22Rv1 (cell line): ENCODE measurements around the gene NACC1.
A peak's percentile ranks its signal among the peaks of the same experiment; 100 is the strongest.

ENCODE experiments used
- H3K27ac ChIP-seq: fragments of 450-650 bp; 2 replicates; pipeline ENCODE4 v1.5.1; 2017
- ZFX ChIP-seq: fragments of 450-650 bp; IDR thresholded peaks from 2 replicates; pipeline ENCODE4 v1.6.1; 2017; ENCODE audit warnings: antibody characterized with exemption, borderline replicate concordance
- TF ChIP-seq, protein P1 (sequence below): fragments of 450-650 bp; IDR thresholded peaks from 2 replicates; pipeline ENCODE4 v1.5.1; 2017; ENCODE audit warnings: mild to moderate bottlenecking

Gene NACC1

DNA sequence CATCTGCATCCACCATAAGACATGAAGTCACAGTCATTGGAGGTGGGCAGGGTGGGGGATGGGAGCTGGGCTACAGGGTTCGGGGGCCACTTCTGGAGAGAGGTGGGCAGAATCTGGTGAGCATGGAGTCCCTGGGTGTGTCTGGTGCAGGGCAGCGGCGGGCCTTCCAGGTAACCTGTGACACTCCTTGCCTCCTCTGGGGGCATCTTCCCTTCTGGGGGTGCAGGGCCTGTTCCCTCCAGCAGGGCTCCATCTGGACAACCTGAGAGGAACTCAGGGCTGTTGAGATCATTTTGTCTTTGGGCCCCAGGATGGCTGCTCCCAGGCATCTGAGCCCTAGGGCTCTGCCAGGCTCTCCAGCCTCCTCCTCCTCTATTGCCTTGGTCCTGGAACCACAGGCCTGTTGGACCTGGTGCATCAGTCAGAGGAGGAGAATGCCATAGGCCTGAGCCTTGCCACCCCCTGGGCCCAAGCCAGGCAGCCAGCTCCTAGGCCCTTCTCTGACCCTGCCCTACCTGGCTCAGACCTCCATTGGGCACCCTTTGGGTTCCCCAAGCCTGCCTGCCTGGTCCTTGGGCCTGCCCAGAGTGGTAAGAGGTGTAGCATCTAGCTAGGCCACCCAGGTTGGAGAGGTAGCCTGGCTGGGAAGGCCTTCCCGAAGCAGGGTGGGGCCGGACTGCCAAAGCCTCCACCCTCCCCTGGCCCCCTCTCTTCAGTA lies 28.8 kb upstream of the NACC1 start:
- peak overlapping the region; percentile 32 for H3K27ac ChIP-seq
- TF ChIP-seq, protein P1, sequence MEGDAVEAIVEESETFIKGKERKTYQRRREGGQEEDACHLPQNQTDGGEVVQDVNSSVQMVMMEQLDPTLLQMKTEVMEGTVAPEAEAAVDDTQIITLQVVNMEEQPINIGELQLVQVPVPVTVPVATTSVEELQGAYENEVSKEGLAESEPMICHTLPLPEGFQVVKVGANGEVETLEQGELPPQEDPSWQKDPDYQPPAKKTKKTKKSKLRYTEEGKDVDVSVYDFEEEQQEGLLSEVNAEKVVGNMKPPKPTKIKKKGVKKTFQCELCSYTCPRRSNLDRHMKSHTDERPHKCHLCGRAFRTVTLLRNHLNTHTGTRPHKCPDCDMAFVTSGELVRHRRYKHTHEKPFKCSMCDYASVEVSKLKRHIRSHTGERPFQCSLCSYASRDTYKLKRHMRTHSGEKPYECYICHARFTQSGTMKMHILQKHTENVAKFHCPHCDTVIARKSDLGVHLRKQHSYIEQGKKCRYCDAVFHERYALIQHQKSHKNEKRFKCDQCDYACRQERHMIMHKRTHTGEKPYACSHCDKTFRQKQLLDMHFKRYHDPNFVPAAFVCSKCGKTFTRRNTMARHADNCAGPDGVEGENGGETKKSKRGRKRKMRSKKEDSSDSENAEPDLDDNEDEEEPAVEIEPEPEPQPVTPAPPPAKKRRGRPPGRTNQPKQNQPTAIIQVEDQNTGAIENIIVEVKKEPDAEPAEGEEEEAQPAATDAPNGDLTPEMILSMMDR = no peak
- no peak for TF ChIP-seq ZFX

GRCh38 chr19:13089857-13090507 lies 28.1 kb upstream of the NACC1 start:
- no peak for TF ChIP-seq ZFX
- TF ChIP-seq, protein P1 = no peak

GRCh38 chr19:13090511-13091231 lies 27.4 kb upstream of the NACC1 start:
- H3K27ac ChIP-seq = peak overlapping the region; percentile 32
- TF ChIP-seq ZFX = no peak
- TF ChIP-seq, protein P1 = no peak

More at GRCh38 chr19:13089857-13090507, 28.1 kb upstream of the NACC1 start:
- peak overlapping the region; percentile 32 for H3K27ac ChIP-seq

DNA sequence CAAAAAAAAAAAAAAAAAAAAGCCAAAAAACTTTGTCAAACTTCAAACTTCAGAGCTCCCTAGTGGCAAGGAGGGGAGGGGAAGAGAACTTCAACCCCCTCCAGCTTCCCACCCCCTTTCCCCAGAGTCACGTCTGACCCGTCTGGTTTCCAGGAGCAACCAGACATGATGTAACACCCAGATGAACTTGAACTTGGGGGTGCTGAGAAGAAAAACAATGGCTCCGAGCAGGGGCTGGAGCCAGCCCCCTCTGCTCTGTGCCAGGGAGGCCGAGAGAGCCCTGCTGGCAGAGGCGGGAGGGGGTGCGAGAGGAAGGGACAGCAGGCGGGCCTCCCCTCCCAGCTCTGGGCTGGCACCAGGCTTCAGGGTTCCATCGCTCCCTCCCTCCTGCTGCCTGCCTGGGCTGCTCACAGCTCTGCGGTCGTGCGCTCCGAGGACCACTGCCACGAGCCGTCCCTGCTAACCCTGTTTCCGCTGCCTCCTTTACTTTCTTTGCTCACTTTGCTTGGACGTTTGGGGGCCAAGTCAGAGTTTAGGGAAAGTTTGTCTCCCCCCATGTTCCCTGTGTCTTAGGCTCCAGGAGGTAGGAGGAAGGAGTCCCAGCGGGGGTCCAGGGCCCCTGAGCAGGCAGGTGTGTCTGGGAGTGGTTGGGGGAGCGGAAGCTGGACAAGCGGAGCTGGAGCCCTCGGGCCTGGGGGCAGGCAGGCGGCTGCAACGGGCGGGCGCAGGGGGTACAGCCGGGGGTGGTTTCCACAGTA lies 26.5 kb upstream of the NACC1 start:
- TF ChIP-seq, protein P1 = no peak
- H3K27ac ChIP-seq = peak overlapping the region; percentile 32

DNA sequence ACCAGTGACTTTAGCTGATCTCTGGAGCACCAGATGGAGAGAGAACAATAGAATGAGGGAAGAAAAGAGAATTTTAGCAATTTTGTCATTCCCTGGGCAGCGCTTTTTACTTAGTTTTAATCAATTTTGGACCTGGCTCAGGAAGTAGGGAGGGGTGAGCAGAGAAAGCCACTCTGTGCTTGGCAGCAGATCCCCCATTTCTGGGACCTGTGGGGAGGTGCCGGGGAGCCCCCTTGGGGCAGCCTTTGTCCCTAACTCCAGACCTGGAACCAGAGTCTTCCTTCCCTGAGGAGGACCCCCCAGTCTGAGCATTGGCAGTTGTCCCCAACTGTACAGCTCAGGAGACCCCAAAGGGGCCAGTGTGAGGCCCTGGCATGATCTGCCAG lies 25.9 kb upstream of the NACC1 start:
- H3K27ac ChIP-seq = peak overlapping the region; percentile 52; the same call in 1 of the 2 replicates
- TF ChIP-seq ZFX = no peak
- TF ChIP-seq, protein P1 = no peak

DNA sequence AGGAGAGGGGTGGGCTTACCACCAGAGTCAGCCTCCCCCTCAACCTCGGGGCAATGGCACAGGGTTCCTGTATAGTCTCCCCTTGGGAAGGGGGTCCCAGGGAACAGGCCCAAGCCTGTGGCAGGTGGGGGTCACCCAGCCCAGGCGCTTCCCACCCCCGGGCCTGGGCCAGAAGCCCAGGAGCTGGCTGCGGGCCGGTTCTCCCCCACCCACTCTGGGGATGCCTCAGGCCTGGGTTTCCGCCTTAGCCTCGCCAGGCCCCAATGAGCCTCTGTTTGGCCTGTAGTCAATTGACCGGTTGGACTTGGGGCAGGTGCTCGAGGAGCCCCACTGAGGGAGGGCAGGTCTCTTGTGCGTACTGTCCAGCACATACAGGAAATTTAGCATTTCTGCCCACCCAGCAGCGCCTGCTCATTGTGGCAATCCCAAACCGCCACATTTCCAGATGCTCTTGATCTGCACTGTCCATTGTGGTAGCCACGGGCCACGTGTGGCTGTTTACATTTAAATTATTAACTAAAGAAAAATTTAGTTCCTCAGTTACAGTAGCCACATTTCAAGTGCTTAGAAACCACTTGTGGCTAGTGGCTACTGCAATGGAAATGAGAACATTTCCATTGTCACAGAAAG lies 25.3 kb upstream of the NACC1 start:
- TF ChIP-seq, protein P1 = no peak
- no peak for TF ChIP-seq ZFX
- peak overlapping the region; percentile 52 for H3K27ac ChIP-seq
